ENCODE data around the gene PLPPR1.
"Not testable (repeated sequence)": the region's sequence is repeated elsewhere in the genome, so short reads cannot be mapped to it uniquely, and the experiment has no call there.

Gene PLPPR1

GRCh38 chr9:101028346-101029314 lies at the start of gene PLPPR1:
PLPPR1 (plus strand) TSS chr9:101028727.
- in situ Hi-C loops (cut with MboI; ENCODE audit: low sequenced_read_pairs): no loop called here

GRCh38 chr9:100989731-100990130 lies 38.8 kb upstream of the PLPPR1 start:
- in situ Hi-C loops (cut with MboI; ENCODE audit: low sequenced_read_pairs): no loop called here

DNA sequence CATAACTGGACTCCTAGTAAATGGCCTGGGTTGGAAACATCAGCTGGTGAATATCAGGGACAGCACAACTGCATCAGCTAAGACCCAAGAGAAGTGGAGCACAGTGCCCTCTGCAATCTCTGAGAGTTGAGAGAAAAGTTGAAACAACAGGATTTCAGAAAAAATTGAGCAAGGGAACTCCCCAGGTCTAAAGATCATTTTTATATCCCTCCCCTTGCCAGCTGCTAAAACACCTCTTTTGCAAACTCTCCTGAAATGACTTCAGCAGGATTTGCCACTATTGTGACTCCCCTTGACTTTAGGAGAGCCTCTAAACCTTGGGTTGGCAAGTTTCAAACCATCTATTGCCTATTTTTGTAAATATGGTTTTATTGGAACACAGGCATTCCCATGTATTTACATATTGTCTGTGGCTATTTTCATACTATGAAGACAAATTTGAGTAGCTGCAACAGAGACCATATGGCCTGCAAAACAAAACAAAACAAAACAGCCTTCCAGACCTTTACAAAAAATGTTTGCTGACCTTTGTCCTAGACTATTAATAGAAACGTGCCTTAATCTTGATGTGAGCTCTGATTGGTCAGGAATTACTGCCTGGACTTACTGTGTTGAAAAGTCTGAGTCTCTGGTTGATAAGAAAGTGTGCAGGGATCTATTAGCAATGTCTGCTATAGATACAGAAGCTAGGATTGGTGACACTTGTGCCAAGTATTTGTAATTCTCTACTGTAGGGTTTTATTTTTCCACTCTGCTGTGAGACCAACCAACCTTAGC lies 37.7 kb upstream of the PLPPR1 start:
- in situ Hi-C loops (cut with MboI; ENCODE audit: low sequenced_read_pairs): no loop called here

DNA sequence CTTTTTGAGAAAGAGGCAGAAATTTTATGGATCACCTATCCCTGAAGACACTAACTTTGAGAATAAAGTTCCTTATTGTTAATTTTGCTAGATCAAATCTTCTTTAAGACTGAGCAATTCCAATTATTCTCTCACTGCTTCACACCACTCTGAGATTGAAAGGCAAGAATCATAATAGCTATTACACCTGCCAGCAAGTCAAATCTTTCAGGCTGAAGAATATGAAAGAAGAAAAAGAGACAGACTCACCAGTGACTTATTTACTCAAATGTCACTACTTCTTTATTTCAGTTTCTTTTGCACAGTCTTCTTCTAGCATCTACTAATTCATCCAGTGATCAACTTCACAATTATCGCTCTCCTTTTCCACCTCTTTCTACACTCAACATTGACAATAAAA lies 35.9 kb upstream of the PLPPR1 start:
- in situ Hi-C loops (cut with MboI; ENCODE audit: low sequenced_read_pairs): no loop called here

- in situ Hi-C loops (cut with MboI; ENCODE audit: low sequenced_read_pairs): no loop called here
These were observed 28.5 kb upstream of the PLPPR1 start for GRCh38 chr9:100999906-101000544.

- in situ Hi-C loops (cut with MboI; ENCODE audit: low sequenced_read_pairs): no loop called here
These were observed 23.3 kb upstream of the PLPPR1 start for GRCh38 chr9:101005246-101005645.

DNA sequence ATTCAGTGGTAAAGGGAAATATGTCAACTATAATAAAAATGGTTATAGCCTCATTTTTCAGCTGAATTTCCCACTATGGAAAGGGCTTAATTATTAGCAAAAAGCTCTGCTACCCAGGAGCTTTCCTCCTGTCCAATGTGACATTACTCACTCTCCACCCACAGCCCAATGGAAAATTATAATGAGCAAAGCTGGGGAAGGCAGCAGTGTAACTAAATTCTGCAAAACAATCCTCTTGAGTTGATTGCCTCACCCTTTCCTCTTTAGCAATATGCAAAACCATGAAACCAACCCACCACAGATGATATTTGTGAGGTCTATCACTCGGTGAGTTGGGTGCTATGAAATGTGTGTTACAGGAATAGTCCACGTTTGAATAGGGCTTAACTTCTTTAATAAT lies 14.0 kb upstream of the PLPPR1 start:
- in situ Hi-C loops (cut with MboI; ENCODE audit: low sequenced_read_pairs): no loop called here

DNA sequence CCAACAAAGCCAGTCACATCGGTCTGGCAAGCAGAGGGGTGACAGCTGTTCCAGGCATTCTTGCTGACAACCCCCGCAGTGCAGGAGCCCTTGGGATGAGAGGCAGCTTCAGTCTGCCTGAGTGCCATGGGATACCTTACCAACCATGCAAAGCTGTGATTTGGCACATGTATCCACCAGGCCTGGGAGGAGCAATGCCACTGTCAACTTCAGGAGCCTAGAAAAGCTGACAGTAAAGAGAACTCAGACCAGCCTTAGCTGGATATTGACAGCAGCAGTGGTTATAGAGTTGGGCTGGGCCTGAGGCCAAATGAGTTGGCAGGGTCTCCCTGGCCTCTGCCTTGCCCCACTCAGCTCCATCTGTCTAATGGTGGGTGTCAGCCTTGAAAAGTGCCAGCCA lies 10.1 kb upstream of the PLPPR1 start:
- in situ Hi-C loops (cut with MboI; ENCODE audit: low sequenced_read_pairs): no loop called here

DNA sequence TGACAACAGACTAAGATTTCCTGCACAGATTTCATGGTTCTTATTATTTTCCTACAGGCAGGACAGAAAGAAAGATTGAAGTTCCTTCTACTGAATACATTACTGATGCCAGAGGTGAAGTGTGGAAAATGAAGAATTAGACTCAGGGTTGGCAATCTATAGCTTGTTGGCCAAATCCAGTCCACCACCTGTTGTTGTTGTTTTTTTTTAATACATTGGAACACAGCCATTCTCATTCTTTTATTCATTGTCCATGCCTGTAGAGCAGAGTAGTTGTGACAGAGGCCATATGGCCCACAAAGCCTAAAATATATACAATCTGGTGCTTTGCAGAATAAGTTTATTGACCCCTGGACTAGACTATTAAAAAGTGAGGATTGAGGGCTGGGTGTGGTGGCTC lies 5.8 kb upstream of the PLPPR1 start:
- in situ Hi-C loops (cut with MboI; ENCODE audit: low sequenced_read_pairs): no loop called here

- in situ Hi-C loops (cut with MboI; ENCODE audit: low sequenced_read_pairs): no loop called here
These were observed 2.6 kb upstream of the PLPPR1 start for GRCh38 chr9:101025940-101026339.

DNA sequence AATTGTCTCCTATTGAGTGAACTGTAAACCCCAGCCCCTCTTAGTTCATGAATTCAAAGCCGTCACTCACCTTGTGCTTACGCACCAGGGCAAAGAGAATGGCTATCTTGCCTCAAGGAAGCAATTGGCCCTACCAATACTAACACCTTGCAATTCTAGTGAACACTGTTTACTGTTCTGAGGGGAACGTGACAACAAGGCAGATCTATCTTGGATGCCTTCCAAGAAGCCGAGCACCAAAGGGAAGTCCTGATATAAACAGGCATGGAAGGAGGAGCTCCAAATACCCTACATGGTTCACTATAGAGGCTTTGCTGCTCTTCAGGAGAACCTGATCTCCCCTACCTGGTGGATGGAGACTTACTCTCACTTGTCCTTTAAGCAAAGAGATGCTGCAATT lies 1.7 kb upstream of the PLPPR1 start:
- in situ Hi-C loops (cut with MboI; ENCODE audit: low sequenced_read_pairs): no loop called here

DNA sequence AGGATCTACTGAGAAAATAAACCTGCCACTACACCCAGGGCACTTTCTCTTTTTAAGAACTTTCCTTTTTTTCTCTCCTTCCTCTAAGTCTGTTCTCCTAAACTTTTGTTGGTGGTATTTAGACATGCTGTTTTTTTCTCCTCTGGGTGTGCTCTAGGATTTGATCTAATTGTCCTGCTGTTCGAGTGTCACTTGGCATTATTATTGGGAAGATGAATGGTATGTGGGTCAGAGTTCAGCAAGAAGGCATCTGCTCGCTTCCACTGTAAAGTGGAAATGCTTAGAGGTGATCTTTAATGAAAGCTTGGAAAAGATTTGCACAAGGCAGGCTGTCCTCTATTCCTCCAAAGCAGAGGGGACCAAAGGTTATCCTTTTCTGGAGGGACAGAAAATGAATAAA lies 1.3 kb upstream of the PLPPR1 start:
- in situ Hi-C loops (cut with MboI; ENCODE audit: low sequenced_read_pairs): no loop called here

- in situ Hi-C loops (cut with MboI; ENCODE audit: low sequenced_read_pairs): no loop called here
These were observed 688 bp upstream of the PLPPR1 start for GRCh38 chr9:101027733-101028345.

- in situ Hi-C loops (cut with MboI; ENCODE audit: low sequenced_read_pairs): no loop called here
These were observed 973 bp downstream of the PLPPR1 start for GRCh38 chr9:101029315-101030085.

GRCh38 chr9:101030086-101030391 lies 1.5 kb downstream of the PLPPR1 start:
- in situ Hi-C loops (cut with MboI; ENCODE audit: low sequenced_read_pairs): no loop called here

DNA sequence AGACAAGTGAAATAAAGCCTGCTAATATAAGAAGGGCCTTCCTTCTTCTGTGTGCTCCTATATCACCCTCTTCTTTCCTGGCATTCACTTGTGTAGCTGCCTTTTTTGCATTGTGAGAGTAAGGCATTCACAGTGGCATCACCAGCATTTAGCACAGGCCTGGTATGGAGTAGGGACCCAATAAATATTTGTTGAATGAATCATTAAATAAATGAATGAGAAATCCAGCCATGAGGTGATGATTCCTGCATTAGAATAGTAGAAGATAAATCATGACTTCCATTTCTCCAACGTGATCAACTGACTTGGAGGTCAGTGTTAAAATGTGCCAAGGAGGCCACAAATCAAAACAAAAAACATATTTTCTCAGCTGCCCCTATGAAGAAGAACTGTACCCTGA lies 3.9 kb downstream of the PLPPR1 start:
- in situ Hi-C loops (cut with MboI; ENCODE audit: low sequenced_read_pairs): no loop called here

DNA sequence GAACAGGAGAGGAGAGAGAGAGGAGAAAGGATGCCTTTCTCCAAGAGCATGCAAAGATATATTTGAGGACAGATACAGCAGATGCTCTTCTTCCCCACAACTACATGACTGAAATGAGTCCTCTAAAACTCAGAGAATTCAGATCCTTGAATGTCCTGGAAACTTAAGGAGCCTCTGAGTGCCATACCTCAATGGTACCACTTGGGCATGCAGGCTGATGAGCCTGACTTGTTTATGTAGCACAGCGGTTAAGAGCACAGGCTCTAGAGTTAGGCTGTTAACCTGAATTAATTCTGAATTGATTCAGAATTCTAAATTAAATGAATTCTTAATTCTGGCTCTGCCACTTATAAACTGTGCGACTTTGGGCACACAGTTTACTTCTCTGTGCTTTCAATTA lies 5.7 kb downstream of the PLPPR1 start:
- in situ Hi-C loops (cut with MboI; ENCODE audit: low sequenced_read_pairs): no loop called here

- in situ Hi-C loops (cut with MboI; ENCODE audit: low sequenced_read_pairs): no loop called here
These were observed 6.6 kb downstream of the PLPPR1 start for GRCh38 chr9:101035098-101035497.

DNA sequence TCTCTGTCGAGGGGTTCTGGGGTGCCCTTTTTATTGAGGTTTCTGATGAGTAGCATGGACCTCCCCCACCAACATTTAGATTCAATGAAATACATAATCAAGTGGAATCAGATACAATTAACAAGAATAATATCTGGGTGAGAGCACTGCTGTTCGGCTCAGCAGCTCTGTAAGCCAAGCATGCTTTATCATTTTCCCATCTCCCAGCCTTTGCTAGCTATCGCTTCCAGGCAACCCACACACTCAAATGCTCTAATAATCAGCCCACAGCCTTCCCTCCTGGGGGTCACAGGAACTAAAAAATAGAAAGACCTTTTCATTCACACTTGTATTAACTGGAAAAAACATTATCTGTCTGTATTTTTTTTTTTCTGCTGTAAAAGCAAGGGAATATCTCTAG lies 8.9 kb downstream of the PLPPR1 start:
- in situ Hi-C loops (cut with MboI; ENCODE audit: low sequenced_read_pairs): no loop called here

- in situ Hi-C loops (cut with MboI; ENCODE audit: low sequenced_read_pairs): no loop called here
These were observed 10.0 kb downstream of the PLPPR1 start for GRCh38 chr9:101038488-101038887.

DNA sequence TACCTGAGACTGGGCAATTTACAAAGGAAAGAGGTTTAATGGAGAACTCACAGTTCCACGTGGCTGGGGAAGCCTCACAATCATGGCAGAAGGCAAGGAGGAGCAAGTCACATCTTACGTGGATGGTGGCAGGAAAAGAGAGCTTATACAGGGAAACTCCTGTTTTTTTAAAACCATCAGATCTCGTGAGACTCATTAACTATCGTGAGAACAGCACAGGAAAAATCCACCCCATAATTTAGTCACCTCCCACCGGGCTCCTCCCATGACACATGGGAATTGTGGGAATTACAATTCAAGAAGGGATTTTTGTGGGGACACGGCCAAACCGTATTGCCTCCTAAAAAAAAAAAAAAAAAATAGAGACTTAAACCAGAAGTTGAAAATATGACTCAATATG lies 11.1 kb downstream of the PLPPR1 start:
- in situ Hi-C loops (cut with MboI; ENCODE audit: low sequenced_read_pairs): not testable (repeated sequence)
